ENCODE results near the gene ZNF451.

- TF ChIP-seq JUND (IDR thresholded peaks at IDR 0.05) (no peak), MXI1 (IDR thresholded peaks at IDR 0.05; ENCODE audit: low read depth, low read length) (no peak), FOXJ3 (CRISPR knock-in tag; IDR thresholded peaks at IDR 0.05) (no peak), POLR2AphosphoS5 (IDR thresholded peaks at IDR 0.05; ENCODE audit: low read depth, low read length) (no peak), MAX (IDR thresholded peaks at IDR 0.05; ENCODE audit: low read depth) (no peak), TAF1 (IDR thresholded peaks at IDR 0.05; ENCODE audit: borderline replicate concordance, low read depth, low read length) (no peak)
- TF ChIP-seq, protein P1, sequence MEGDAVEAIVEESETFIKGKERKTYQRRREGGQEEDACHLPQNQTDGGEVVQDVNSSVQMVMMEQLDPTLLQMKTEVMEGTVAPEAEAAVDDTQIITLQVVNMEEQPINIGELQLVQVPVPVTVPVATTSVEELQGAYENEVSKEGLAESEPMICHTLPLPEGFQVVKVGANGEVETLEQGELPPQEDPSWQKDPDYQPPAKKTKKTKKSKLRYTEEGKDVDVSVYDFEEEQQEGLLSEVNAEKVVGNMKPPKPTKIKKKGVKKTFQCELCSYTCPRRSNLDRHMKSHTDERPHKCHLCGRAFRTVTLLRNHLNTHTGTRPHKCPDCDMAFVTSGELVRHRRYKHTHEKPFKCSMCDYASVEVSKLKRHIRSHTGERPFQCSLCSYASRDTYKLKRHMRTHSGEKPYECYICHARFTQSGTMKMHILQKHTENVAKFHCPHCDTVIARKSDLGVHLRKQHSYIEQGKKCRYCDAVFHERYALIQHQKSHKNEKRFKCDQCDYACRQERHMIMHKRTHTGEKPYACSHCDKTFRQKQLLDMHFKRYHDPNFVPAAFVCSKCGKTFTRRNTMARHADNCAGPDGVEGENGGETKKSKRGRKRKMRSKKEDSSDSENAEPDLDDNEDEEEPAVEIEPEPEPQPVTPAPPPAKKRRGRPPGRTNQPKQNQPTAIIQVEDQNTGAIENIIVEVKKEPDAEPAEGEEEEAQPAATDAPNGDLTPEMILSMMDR (IDR thresholded peaks at IDR 0.05): no peak
- TF ChIP-seq, protein P2, sequence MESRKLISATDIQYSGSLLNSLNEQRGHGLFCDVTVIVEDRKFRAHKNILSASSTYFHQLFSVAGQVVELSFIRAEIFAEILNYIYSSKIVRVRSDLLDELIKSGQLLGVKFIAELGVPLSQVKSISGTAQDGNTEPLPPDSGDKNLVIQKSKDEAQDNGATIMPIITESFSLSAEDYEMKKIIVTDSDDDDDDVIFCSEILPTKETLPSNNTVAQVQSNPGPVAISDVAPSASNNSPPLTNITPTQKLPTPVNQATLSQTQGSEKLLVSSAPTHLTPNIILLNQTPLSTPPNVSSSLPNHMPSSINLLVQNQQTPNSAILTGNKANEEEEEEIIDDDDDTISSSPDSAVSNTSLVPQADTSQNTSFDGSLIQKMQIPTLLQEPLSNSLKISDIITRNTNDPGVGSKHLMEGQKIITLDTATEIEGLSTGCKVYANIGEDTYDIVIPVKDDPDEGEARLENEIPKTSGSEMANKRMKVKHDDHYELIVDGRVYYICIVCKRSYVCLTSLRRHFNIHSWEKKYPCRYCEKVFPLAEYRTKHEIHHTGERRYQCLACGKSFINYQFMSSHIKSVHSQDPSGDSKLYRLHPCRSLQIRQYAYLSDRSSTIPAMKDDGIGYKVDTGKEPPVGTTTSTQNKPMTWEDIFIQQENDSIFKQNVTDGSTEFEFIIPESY (IDR thresholded peaks at IDR 0.05; ENCODE audit: borderline replicate concordance, low read depth): no peak
- TF ChIP-seq, protein P3, sequence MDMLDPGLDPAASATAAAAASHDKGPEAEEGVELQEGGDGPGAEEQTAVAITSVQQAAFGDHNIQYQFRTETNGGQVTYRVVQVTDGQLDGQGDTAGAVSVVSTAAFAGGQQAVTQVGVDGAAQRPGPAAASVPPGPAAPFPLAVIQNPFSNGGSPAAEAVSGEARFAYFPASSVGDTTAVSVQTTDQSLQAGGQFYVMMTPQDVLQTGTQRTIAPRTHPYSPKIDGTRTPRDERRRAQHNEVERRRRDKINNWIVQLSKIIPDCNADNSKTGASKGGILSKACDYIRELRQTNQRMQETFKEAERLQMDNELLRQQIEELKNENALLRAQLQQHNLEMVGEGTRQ (IDR thresholded peaks at IDR 0.05; ENCODE audit: borderline replicate concordance, low read depth, low read length): no peak
Measured at GRCh38 chr6:57048577-57048976, 41.4 kb upstream of the ZNF451 start.
